Measurements from ENCODE around the gene ARHGAP45.

DNA sequence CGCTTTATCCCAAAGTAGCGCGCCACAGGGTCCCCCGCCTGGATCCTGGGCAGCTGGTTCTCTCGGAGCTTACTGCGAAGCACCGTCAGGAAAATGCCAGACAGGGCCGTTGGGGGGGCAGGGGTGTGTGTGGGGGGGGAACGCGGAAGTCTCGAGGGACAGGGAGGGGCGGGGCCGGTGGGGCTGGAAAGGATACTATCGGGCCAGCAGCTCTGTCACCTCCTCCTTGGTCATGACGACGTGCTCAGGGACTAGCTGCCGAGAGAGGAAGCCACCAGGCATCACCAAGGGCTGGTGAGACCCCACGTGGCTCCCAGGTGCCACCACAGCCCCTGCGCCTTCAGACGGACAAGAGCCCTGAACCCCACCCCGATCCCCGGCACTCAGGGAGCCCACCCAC lies 22.9 kb downstream of the ARHGAP45 start:
- TF ChIP-seq, protein P1, sequence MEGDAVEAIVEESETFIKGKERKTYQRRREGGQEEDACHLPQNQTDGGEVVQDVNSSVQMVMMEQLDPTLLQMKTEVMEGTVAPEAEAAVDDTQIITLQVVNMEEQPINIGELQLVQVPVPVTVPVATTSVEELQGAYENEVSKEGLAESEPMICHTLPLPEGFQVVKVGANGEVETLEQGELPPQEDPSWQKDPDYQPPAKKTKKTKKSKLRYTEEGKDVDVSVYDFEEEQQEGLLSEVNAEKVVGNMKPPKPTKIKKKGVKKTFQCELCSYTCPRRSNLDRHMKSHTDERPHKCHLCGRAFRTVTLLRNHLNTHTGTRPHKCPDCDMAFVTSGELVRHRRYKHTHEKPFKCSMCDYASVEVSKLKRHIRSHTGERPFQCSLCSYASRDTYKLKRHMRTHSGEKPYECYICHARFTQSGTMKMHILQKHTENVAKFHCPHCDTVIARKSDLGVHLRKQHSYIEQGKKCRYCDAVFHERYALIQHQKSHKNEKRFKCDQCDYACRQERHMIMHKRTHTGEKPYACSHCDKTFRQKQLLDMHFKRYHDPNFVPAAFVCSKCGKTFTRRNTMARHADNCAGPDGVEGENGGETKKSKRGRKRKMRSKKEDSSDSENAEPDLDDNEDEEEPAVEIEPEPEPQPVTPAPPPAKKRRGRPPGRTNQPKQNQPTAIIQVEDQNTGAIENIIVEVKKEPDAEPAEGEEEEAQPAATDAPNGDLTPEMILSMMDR (IDR thresholded peaks at IDR 0.05), result no peak
- no peak for TF ChIP-seq EP300 (IDR thresholded peaks at IDR 0.05)
